Renal cortical epithelial cell (primary cell): ENCODE results near the gene NFYC. TPM values are rescaled to one million over a fixed set of nuclear protein-coding genes. Genes with fewer than 3 reads are reported as not detected.

Experiments
- DNase-seq: peaks from one replicate; pipeline ENCODE4 v3.0.0-alpha.2; 2011; ENCODE audit warnings: low read depth
- total RNA-seq: library from RNA; depleted of rRNA; stranded (reverse); fragments of >200 nt; gene quantifications from 2 replicates; pipeline ENCODE4 v1.2.3, GENCODE V29; 2014

NFYC gene
- total RNA-seq, 1 donor from 2014 or later, result 40.4 TPM

DNA sequence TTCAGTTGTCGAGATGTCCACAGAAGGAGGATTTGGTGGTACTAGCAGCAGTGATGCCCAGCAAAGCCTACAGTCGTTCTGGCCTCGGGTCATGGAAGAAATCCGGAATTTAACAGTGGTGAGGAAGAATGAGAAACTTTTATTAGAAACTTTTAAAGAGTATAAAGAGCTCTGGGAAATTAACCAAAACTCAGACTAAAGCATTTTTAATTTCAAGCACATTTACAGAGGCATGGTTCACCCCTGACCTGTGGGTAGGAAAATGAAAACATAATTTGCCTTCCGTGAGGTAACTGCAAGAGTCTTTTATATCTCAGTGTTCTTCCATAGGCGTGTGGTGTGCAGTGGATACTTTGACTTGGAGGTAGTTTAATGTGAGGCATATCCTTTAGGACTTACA lies 47.3 kb downstream of the NFYC start:
- DNase-seq, result no peak

- no peak for DNase-seq
Measured at GRCh38 chr1:40739455-40740008, 48.0 kb downstream of the NFYC start.

- DNase-seq, result peak; percentile 59
Measured at GRCh38 chr1:40740039-40740996, 48.8 kb downstream of the NFYC start.

GRCh38 chr1:40740997-40741736 lies 49.7 kb downstream of the NFYC start:
- DNase-seq, result no peak

- DNase-seq, result no peak
Measured at GRCh38 chr1:40742363-40743061, 51.0 kb downstream of the NFYC start.

DNA sequence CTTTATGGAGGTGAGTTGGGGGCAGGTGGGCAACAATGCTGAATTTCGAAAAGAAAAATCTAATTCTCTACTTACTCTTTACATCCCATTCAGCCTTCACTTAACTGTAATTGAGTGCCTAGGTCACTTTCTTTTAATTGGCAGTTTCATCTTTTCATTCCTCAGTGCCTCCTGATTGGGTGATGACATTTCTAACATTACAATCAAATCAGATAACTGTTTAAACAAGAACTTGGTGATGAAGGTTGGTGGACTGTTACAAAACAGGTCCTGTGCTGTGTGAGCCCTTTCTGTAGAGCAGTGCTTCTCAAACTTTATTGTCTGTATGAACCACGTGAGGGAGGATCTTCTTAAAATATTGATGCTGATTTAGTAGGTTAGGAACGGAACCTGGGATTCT lies 51.9 kb downstream of the NFYC start:
- no peak for DNase-seq

GRCh38 chr1:40743860-40744259 lies 52.4 kb downstream of the NFYC start:
- DNase-seq, result no peak

GRCh38 chr1:40745176-40745575 lies 53.7 kb downstream of the NFYC start:
- no peak for DNase-seq

DNA sequence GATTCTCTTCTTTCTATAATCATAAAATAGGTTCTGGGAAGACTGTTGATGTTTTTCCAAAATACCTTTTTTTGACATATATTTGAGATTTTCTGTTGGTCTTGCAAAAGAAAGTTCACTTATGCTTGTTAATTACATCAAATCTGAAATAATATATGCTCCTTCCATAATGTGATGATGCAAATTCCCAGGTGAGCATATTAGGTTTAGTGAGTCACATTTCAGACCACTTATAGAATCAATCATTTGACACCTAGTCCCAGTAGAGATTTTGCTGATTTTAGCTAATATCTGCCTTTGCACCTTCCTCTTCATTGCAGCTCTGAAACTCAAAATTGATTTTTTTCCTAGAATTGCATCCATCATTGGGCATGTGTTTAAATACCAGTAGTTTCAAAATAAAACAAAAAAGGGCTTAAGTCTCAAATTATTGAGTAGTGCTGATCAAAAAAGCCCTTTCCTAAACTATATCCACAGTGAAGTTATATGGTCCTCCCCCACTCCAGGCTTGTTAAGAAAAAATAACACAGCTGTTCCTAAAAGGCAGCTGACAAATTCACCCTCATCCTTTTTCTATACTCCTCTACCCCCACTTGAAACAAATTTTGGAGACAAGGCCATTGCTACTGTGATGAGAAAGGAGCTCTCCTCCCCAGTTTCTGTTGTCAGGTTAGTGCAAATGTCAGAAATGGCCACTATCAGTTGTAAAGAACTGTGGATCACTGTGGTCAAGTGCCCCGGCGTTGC lies 55.0 kb downstream of the NFYC start:
- DNase-seq, result no peak

DNA sequence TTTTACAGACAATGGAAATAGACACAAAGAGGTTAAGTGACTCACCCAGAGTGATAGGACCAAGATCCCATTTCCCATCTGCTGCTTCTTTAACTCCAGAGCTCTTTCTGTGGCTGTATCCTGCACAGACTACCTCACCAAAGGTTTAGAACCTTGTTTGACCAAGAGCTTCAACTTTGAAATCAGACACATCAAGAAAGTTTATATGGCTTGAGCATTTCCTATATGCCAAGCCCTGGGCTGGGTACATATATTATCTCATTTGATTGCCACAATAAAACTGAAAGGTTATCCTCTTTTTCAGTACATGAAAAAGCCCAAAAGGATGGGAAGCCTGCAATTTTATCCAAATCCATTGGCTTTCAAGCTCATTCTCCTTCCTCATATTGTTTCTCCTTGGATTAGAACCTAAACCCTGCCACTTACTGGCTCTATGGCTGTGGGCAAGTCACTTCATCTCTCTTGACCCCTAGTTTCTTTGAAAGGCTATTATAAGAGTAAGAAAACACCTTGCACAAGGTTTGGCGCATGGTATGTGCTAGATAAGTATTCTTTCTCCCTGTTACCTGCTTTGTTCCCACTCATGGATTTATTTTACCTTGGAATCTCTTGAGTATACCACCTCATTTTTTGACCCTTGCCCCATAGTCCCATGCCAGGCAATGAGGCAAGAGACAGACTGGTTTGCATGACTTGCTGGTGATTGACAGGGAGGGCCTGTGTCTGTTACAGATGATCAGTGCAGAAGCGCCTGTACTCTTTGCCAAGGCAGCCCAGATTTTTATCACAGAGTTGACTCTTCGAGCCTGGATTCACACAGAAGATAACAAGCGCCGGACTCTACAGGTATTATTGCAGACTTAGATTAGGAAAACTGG lies 57.6 kb downstream of the NFYC start:
- no peak for DNase-seq

GRCh38 chr1:40749817-40750216 lies 58.3 kb downstream of the NFYC start:
- no peak for DNase-seq

DNA sequence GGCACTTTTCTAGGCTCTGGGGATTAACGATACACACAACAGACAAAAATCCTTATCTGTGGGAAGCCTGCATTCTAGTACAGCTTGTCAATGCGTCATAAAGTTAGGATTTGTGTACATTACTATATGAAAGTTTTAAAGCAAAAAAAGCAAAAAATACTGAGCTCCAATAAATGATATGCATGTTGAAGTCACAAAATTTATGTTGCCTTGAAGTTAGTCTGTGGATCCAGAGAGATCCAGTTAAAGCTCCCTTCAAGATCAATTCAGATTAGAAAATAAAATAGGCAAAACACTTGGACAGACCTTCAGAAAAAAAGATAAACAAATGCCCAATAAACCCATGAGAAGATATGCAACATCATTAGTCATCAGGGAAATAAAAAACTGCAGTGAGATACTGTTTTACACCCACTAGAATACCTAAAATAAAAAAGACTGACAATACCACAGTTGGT lies 59.0 kb downstream of the NFYC start:
- DNase-seq, result no peak

DNA sequence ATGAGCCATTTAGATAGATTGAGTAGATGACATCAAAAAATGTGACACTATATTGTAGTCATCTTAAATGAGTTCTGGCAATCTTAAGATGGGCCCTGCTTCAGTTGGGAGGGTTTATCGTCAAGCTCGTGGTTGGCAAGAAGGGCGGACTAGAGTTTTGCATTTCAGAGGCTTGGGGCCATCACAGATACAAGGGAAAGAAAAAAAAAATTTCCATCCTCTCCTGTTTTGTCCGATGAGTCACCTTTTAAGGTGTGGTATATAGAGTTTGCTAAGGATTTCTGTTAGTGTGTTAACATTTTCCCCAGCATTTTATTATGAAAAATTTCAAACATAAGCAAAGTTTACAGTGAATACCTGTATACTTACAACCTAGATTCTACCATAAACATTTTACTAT lies 60.3 kb downstream of the NFYC start:
- DNase-seq, result no peak

GRCh38 chr1:40753142-40753882 lies 61.8 kb downstream of the NFYC start:
- DNase-seq, result no peak

GRCh38 chr1:40754201-40754600 lies 62.7 kb downstream of the NFYC start:
- no peak for DNase-seq

- peak; percentile 78 for DNase-seq
Measured at GRCh38 chr1:40755067-40755466, 63.6 kb downstream of the NFYC start.

DNA sequence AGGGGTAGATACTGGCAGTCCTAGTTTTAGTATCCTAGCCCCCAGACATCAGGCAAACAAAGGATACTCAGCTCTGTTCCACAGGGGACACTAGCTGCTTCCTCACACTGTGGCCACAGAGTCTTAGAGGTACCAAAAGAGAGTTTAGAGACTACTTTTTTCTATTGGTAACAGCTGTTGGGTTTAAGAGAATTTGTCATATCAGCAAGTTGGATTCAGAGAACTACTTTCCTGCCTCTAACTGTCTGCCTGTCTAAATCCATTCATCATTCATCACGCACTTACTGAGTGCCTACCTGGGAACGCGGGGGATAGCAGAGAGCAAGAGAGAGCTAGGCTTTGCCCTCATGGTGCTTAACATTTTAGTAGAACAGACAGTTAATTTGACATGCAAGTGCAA lies 65.0 kb downstream of the NFYC start:
- DNase-seq, result no peak

- no peak for DNase-seq
Measured at GRCh38 chr1:40757084-40757483, 65.6 kb downstream of the NFYC start.

DNA sequence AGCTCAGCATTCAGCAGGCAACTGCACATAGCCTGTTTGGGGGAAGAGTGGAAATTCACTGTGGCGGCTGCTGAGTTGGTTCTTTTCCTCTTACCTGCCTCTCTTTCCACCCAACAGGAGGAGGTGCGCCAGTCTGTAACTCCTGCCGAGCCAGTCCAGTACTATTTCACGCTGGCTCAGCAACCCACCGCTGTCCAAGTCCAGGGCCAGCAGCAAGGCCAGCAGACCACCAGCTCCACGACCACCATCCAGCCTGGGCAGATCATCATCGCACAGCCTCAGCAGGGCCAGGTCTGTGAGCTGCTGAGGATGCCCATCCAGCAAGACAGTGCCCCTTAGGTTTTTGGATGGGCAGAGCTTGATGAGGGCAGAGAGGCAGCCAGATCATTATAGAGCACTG lies 66.5 kb downstream of the NFYC start:
- no peak for DNase-seq
